Suprapubic skin (tissue), 4 donors: ENCODE results near the gene PPIE.

Experiments
- CTCF ChIP-seq, 2 donors: fragments of 200-600 bp in 1 of 2; fragments of 450-650 bp in 1 of 2; sonication (generic) in 1 of 2; IDR thresholded peaks; one replicate each; pipeline ENCODE4 v1.5.1; 2016 to 2019; ENCODE audit warnings: antibody characterized with exemption in 2 of 2, mild to moderate bottlenecking in 1 of 2, moderate library complexity in 1 of 2
- EP300 ChIP-seq: sonication (generic); formaldehyde crosslinking; IDR thresholded peaks from one replicate; pipeline ENCODE4 v1.6.1; 2017; ENCODE audit warnings: antibody characterized with exemption
- POLR2A ChIP-seq, 2 donors: fragments of 450-650 bp; IDR thresholded peaks; one replicate each; pipeline ENCODE4 v1.6.1; 2017; ENCODE audit warnings: antibody characterized with exemption in 2 of 2, mild to moderate bottlenecking in 2 of 2, moderate library complexity in 2 of 2
- POLR2AphosphoS5 ChIP-seq, 3 donors: sonication (generic); formaldehyde crosslinking; IDR thresholded peaks; one replicate each; pipeline ENCODE4 v1.6.1; 2017; ENCODE audit warnings: antibody characterized with exemption in 3 of 3

- TF ChIP-seq CTCF (IDR thresholded peaks at IDR 0.05): no peak
- TF ChIP-seq POLR2AphosphoS5 (IDR thresholded peaks at IDR 0.05): no peak
- TF ChIP-seq POLR2A (IDR thresholded peaks at IDR 0.05): no peak
- TF ChIP-seq EP300: no peak
These were observed 51.0 kb downstream of the PPIE start for GRCh38 chr1:39789571-39790110.
